OCI-LY7 (cell line): Measurements from ENCODE around the gene PTEN.

Source experiments
- EZH2phosphoT487 ChIP-seq: fragments of 200-600 bp; sonication (generic); IDR thresholded peaks from 2 replicates; pipeline ENCODE4 v1.6.1; 2018; ENCODE audit warnings: low read depth, borderline replicate concordance, mild to moderate bottlenecking, mixed run types, antibody characterized with exemption, low read length, moderate library complexity, mixed read lengths
- TF ChIP-seq, protein P1 (sequence below): fragments of 200-600 bp; sonication (generic); conservative IDR thresholded peaks from 2 replicates; pipeline ENCODE4 v1.5.1; 2014; ENCODE audit warnings: mild to moderate bottlenecking, antibody characterized with exemption, low read length, moderate library complexity, mixed read lengths

DNA sequence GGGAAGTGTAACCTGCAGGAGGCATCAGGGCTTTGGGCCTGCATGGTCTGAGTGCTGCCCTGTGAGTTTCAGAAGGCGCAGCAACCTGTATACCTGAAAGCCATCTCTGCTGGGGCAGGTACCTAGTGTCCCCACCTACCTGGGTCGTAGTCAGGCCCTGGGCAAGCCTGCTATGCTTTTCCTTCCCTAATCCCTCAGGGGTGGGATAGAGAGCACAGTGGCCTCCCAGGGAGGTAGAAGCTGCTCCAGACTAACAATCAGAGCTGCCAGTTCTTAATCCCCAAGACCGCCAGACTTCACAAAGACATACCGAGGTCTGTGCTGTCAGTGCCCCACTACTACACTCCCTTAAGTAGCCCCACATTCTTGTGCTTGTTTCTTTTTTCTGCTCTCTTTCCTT is 52.0 kb downstream of the PTEN start:
- TF ChIP-seq, protein P1, sequence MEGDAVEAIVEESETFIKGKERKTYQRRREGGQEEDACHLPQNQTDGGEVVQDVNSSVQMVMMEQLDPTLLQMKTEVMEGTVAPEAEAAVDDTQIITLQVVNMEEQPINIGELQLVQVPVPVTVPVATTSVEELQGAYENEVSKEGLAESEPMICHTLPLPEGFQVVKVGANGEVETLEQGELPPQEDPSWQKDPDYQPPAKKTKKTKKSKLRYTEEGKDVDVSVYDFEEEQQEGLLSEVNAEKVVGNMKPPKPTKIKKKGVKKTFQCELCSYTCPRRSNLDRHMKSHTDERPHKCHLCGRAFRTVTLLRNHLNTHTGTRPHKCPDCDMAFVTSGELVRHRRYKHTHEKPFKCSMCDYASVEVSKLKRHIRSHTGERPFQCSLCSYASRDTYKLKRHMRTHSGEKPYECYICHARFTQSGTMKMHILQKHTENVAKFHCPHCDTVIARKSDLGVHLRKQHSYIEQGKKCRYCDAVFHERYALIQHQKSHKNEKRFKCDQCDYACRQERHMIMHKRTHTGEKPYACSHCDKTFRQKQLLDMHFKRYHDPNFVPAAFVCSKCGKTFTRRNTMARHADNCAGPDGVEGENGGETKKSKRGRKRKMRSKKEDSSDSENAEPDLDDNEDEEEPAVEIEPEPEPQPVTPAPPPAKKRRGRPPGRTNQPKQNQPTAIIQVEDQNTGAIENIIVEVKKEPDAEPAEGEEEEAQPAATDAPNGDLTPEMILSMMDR = no peak
- TF ChIP-seq EZH2phosphoT487 = no peak
